SK-N-SH (cell line): ENCODE measurements around the gene ARMC7. TPM values are rescaled to one million over a fixed set of nuclear protein-coding genes. Genes with fewer than 3 reads are reported as not detected.

Source experiments
- CTCF ChIA-PET: fragments of 300-600, 350-600 bp; formaldehyde crosslinking; extraction: SDS; loops from one replicate; lab custom pipeline; 2021; lab: Yijun Ruan, JAX
- POLR2A ChIA-PET: fragments of 350-600 bp; sonication (Branson Sonifier 250); formaldehyde crosslinking; extraction: SDS; loops from one replicate; lab custom pipeline; 2020; ENCODE audit warnings: antibody characterized with exemption, inconsistent platforms; lab: Yijun Ruan, JAX
- DNase-seq: peaks from one replicate; pipeline ENCODE4 v3.0.0; 2012
- H2AFZ ChIP-seq: fragments of 200-600 bp; sonication (generic); 2 replicates; pipeline ENCODE4 v1.8.1; 2016; ENCODE audit warnings: antibody characterized with exemption, mild to moderate bottlenecking, low read depth
- H3F3A ChIP-seq: fragments of 200-600 bp; sonication (generic); replicated peaks from 2 replicates; pipeline ENCODE3; 2016; ENCODE audit warnings: antibody characterized with exemption, mild to moderate bottlenecking; ENCODE audit not compliant: insufficient read depth
- H3K27ac ChIP-seq, 2 experiments: fragments of 200-500 bp in 1 of 2; fragments of 200-600 bp in 1 of 2; sonication (Bioruptor generic) in 1 of 2; sonication (generic), shearing (Covaris generic) in 1 of 2; 2 replicates each; pipeline versions ENCODE4 v1.5.1 to v1.6.1; 2014 to 2016; ENCODE audit warnings: low read depth in 2 of 2, inconsistent platforms in 1 of 2, low read length in 1 of 2, mild to moderate bottlenecking in 1 of 2, mixed read lengths in 1 of 2
- H3K27me3 ChIP-seq: fragments of 200-600 bp; sonication (generic), shearing (Covaris generic); 2 replicates; pipeline ENCODE4 v1.6.1; 2016; ENCODE audit warnings: mixed run types; ENCODE audit not compliant: insufficient read depth
- H3K36me3 ChIP-seq, 2 experiments: fragments of 200-500 bp in 1 of 2; fragments of 200-600 bp in 1 of 2; sonication (Bioruptor generic) in 1 of 2; sonication (generic) in 1 of 2; replicated peaks in 1 of 2; 2 replicates each; pipeline versions ENCODE3 to v1.5.1; 2014 to 2016; ENCODE audit warnings: low read length in 1 of 2, mild to moderate bottlenecking in 1 of 2; ENCODE audit not compliant: insufficient read depth in 2 of 2, control insufficient read depth in 1 of 2
- H3K4me1 ChIP-seq, 2 experiments: fragments of 200-500 bp in 1 of 2; fragments of 200-600 bp in 1 of 2; sonication (Bioruptor generic) in 1 of 2; sonication (generic), shearing (Covaris generic) in 1 of 2; 2 replicates each; pipeline versions ENCODE4 v1.5.1 to v1.6.1; 2014 to 2016; ENCODE audit warnings: low read depth in 1 of 2, low read length in 1 of 2, mixed run types in 1 of 2; ENCODE audit not compliant: insufficient read depth in 2 of 2, control insufficient read depth in 1 of 2
- H3K4me2 ChIP-seq: fragments of 200-600 bp; sonication (generic), shearing (Covaris generic); 2 replicates; pipeline ENCODE4 v1.6.1; 2017; ENCODE audit warnings: mixed run types
- H3K4me3 ChIP-seq, 2 experiments: fragments of 200-500 bp in 1 of 2; fragments of 200-600 bp in 1 of 2; sonication (Bioruptor generic) in 1 of 2; sonication (generic), shearing (Covaris generic) in 1 of 2; 2 replicates each; pipeline versions ENCODE4 v1.5.1 to v1.8.1; 2014 to 2016; ENCODE audit warnings: low read depth in 2 of 2, inconsistent platforms in 1 of 2, low read length in 1 of 2, mild to moderate bottlenecking in 1 of 2, mixed read lengths in 1 of 2, moderate library complexity in 1 of 2
- H3K79me2 ChIP-seq: fragments of 200-600 bp; sonication (generic); 2 replicates; pipeline ENCODE4 v1.8.1; 2017; ENCODE audit warnings: mild to moderate bottlenecking; ENCODE audit not compliant: insufficient read depth
- H3K9ac ChIP-seq: fragments of 200-600 bp; sonication (generic); 2 replicates; pipeline ENCODE4 v1.6.1; 2017; ENCODE audit warnings: mixed run types
- H3K9me2 ChIP-seq: fragments of 200-600 bp; sonication (generic); 2 replicates; pipeline ENCODE4 v1.6.1; 2017; ENCODE audit warnings: mixed run types
- H3K9me3 ChIP-seq: fragments of 200-600 bp; sonication (generic); 2 replicates; pipeline ENCODE4 v1.6.1; 2017; ENCODE audit warnings: mixed run types, mild to moderate bottlenecking, moderate library complexity
- H4K20me1 ChIP-seq: fragments of 200-600 bp; sonication (generic); 2 replicates; pipeline ENCODE4 v1.6.1; 2017; ENCODE audit warnings: mild to moderate bottlenecking, mixed run types; ENCODE audit not compliant: insufficient read depth
- CHD2 ChIP-seq: fragments of 150-350 bp; IDR thresholded peaks from 2 replicates; pipeline ENCODE4 v1.6.1; 2018; ENCODE audit warnings: low read length; ENCODE audit not compliant: partially characterized antibody
- CTCF ChIP-seq: fragments of 200-600 bp; sonication (generic); IDR thresholded peaks from 2 replicates; pipeline ENCODE4 v1.6.1; 2017; ENCODE audit warnings: antibody characterized with exemption, mild to moderate bottlenecking, moderate library complexity
- ELF1 ChIP-seq: IDR thresholded peaks from 2 replicates; pipeline ENCODE4 v1.4.0; 2012
- FOXM1 ChIP-seq: IDR thresholded peaks from 2 replicates; pipeline ENCODE4 v1.4.0; 2012; ENCODE audit warnings: low read depth, mild to moderate bottlenecking
- MXI1 ChIP-seq: IDR thresholded peaks from 2 replicates; pipeline ENCODE4 v1.6.1; 2012; ENCODE audit warnings: mild to moderate bottlenecking, low read depth, low read length, improper control_type of control experiment
- NRF1 ChIP-seq: IDR thresholded peaks from 2 replicates; pipeline ENCODE4 v1.6.1; 2012; ENCODE audit warnings: low read depth, mild to moderate bottlenecking, low read length
- POLR2AphosphoS5 ChIP-seq: IDR thresholded peaks from 2 replicates; pipeline ENCODE4 v1.6.1; 2012; ENCODE audit warnings: low read depth, low read length
- RAD21 ChIP-seq: IDR thresholded peaks from 2 replicates; pipeline ENCODE4 v1.6.1; 2012; ENCODE audit warnings: mild to moderate bottlenecking, low read length
- SMC3 ChIP-seq: IDR thresholded peaks from 2 replicates; pipeline ENCODE4 v1.6.1; 2012; ENCODE audit warnings: low read depth, low read length, improper control_type of control experiment
- TAF1 ChIP-seq: IDR thresholded peaks from 2 replicates; pipeline ENCODE4 v1.6.1; 2012; ENCODE audit warnings: low read depth, mild to moderate bottlenecking, low read length, moderate library complexity, borderline replicate concordance
- ZBTB33 ChIP-seq: IDR thresholded peaks from 2 replicates; pipeline ENCODE4 v1.4.0; 2012; ENCODE audit warnings: low read depth, borderline replicate concordance
- WGBS: methylation state at CpG from one replicate; pipeline ENCODE4 v1.1.6; 2017; ENCODE audit warnings: low lambda C conversion rate; 5-methylcytosine and 5-hydroxymethylcytosine counted together
- polyA plus RNA-seq, 3 experiments: library from polyadenylated mRNA; depleted of rRNA; stranded (reverse); fragments of >200 nt; gene quantifications; 2 replicates each; pipeline ENCODE4 v1.2.3, GENCODE V29; 2012
- TF ChIP-seq, protein P1 (sequence below): IDR thresholded peaks from 2 replicates; pipeline ENCODE4 v1.4.0; 2012; ENCODE audit warnings: low read depth
- TF ChIP-seq, protein P2 (sequence below): IDR thresholded peaks from 2 replicates; pipeline ENCODE4; 2012
- TF ChIP-seq, protein P3 (sequence below): IDR thresholded peaks from 2 replicates; pipeline ENCODE4 v1.6.1; 2012; ENCODE audit warnings: mild to moderate bottlenecking, low read depth, low read length, moderate library complexity

The ARMC7 gene
- polyA plus RNA-seq, 1 of the 3 experiments (the other 2 are of a cell fraction) = 10.8 TPM

GRCh38 chr17:75105126-75106080 is 4.4 kb upstream of the ARMC7 start:
- 41% methylated on average over 20 of the region's 20 CpGs for WGBS
- Histone ChIP-seq H3K4me2 (no peak overlapping the region), H3K36me3 (no peaks in the 10 kb centered on the region), H3K4me1 (peaks cover 0 to 13% of the 10 kb centered on the region in 2 experiments; a peak in 1 of 4 replicates), H3K9ac (no peak overlapping the region), H3K4me3 (no peak overlapping the region), H4K20me1 (no peaks in the 10 kb centered on the region), H3K9me3 (no peaks in the 10 kb centered on the region), H3K27me3 (no peaks in the 10 kb centered on the region), H3K27ac (no peak overlapping the region), H3K9me2 (no peaks in the 10 kb centered on the region), H2AFZ (no peak overlapping the region)
- CTCF ChIA-PET = interaction anchor here (0.7 to 4.9 kb wide), 51 partner anchors 8 to 644 kb away, joined by 3 to 68 read pairs (median 6); partner anchors contain the start of genes ATP5PD, KCTD2, NT5C and OTOP2
- DNase-seq = peak; percentile 91
- TF ChIP-seq CTCF (peak; percentile 79), ELF1 (no peak), RAD21 (peak; percentile 62), SMC3 (peak; percentile 48; the same call in 1 of the 2 replicates), POLR2AphosphoS5 (no peak), ZBTB33 (no peak)
- TF ChIP-seq, protein P1, sequence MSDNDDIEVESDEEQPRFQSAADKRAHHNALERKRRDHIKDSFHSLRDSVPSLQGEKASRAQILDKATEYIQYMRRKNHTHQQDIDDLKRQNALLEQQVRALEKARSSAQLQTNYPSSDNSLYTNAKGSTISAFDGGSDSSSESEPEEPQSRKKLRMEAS = peak; percentile 37; the same call in 1 of the 2 replicates
- TF ChIP-seq, protein P2, sequence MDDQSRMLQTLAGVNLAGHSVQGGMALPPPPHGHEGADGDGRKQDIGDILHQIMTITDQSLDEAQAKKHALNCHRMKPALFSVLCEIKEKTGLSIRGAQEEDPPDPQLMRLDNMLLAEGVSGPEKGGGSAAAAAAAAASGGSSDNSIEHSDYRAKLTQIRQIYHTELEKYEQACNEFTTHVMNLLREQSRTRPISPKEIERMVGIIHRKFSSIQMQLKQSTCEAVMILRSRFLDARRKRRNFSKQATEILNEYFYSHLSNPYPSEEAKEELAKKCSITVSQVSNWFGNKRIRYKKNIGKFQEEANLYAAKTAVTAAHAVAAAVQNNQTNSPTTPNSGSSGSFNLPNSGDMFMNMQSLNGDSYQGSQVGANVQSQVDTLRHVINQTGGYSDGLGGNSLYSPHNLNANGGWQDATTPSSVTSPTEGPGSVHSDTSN = 0 out of 2 replicates have a peak, but pooled peaks have one; percentile 10
- TF ChIP-seq, all 33 proteins: peak for 5
- Histone ChIP-seq H3K79me2 (peaks cover 2% of the 10 kb centered on the region; the same call in 1 of the 2 replicates), H3F3A (peaks cover 4% of the 10 kb centered on the region)
- POLR2A ChIA-PET = interaction anchor here (0.9 to 1.2 kb wide), 2 partner anchors 24 to 26 kb away, joined by 3 to 4 read pairs; partner anchors contain the start of gene NT5C

- H3K36me3 ChIP-seq = no peaks in the 10 kb centered on the region
- no peaks in the 10 kb centered on the region for H3K9me2 ChIP-seq
- no peaks in the 10 kb centered on the region for H4K20me1 ChIP-seq
- H3K9ac ChIP-seq = no peak overlapping the region
- peaks cover 0 to 16% of the 10 kb centered on the region in 2 experiments; a peak in 1 of 4 replicates for H3K4me1 ChIP-seq
- H3K27ac ChIP-seq = no peak overlapping the region
- DNase-seq = no peak
- no peaks in the 10 kb centered on the region for H3K27me3 ChIP-seq
- no peak for TF ChIP-seq TAF1
- no peak for TF ChIP-seq NRF1
- no peak for TF ChIP-seq SMC3
- TF ChIP-seq, protein P1 = no peak
- TF ChIP-seq CHD2 = no peak
- no peak for TF ChIP-seq MXI1
- TF ChIP-seq, protein P3, sequence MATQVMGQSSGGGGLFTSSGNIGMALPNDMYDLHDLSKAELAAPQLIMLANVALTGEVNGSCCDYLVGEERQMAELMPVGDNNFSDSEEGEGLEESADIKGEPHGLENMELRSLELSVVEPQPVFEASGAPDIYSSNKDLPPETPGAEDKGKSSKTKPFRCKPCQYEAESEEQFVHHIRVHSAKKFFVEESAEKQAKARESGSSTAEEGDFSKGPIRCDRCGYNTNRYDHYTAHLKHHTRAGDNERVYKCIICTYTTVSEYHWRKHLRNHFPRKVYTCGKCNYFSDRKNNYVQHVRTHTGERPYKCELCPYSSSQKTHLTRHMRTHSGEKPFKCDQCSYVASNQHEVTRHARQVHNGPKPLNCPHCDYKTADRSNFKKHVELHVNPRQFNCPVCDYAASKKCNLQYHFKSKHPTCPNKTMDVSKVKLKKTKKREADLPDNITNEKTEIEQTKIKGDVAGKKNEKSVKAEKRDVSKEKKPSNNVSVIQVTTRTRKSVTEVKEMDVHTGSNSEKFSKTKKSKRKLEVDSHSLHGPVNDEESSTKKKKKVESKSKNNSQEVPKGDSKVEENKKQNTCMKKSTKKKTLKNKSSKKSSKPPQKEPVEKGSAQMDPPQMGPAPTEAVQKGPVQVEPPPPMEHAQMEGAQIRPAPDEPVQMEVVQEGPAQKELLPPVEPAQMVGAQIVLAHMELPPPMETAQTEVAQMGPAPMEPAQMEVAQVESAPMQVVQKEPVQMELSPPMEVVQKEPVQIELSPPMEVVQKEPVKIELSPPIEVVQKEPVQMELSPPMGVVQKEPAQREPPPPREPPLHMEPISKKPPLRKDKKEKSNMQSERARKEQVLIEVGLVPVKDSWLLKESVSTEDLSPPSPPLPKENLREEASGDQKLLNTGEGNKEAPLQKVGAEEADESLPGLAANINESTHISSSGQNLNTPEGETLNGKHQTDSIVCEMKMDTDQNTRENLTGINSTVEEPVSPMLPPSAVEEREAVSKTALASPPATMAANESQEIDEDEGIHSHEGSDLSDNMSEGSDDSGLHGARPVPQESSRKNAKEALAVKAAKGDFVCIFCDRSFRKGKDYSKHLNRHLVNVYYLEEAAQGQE = no peak
- TF ChIP-seq FOXM1 = no peak
- 93% methylated on average over 2 of the region's 2 CpGs for WGBS
- no peak overlapping the region for H3K4me3 ChIP-seq
- POLR2A ChIA-PET = no interaction called here
- peaks cover 15% of the 10 kb centered on the region for H3F3A ChIP-seq
- no peak overlapping the region for H2AFZ ChIP-seq
- no peak overlapping the region for H3K4me2 ChIP-seq
- no peaks in the 10 kb centered on the region for H3K9me3 ChIP-seq
- peaks cover 10% of the 10 kb centered on the region; the same call in 1 of the 2 replicates for H3K79me2 ChIP-seq
- CTCF ChIA-PET = interaction anchor here (0.9 to 4.9 kb wide), 4 partner anchors 23 to 456 kb away, joined by 3 to 39 read pairs (median 20); partner anchors contain the start of gene NT5C
Measured at GRCh38 chr17:75108193-75108592, 1.6 kb upstream of the ARMC7 start.
